IMR-90 (cell line): ENCODE results near the gene MICALL2.

Experiments
- BHLHE40 ChIP-seq: fragments of 150-350 bp; IDR thresholded peaks from 2 replicates; pipeline ENCODE4 v1.6.1; 2016; ENCODE audit warnings: mild to moderate bottlenecking, low read depth, low read length
- CEBPB ChIP-seq: IDR thresholded peaks from 2 replicates; pipeline ENCODE4 v1.6.1; 2012; ENCODE audit warnings: low read depth, low read length, improper control_type of control experiment
- MXI1 ChIP-seq: IDR thresholded peaks from 2 replicates; pipeline ENCODE4 v1.6.1; 2012; ENCODE audit warnings: low read depth, mild to moderate bottlenecking, low read length, moderate library complexity, borderline replicate concordance
- POLR2A ChIP-seq: IDR thresholded peaks from 2 replicates; pipeline ENCODE4 v1.6.1; 2012; ENCODE audit warnings: mild to moderate bottlenecking, low read depth, low read length
- RAD21 ChIP-seq: IDR thresholded peaks from 2 replicates; pipeline ENCODE4 v1.6.1; 2012; ENCODE audit warnings: low read length, improper control_type of control experiment
- RFX5 ChIP-seq: IDR thresholded peaks from 2 replicates; pipeline ENCODE4 v1.8.0; 2012; ENCODE audit warnings: low read depth, mild to moderate bottlenecking, low read length, moderate library complexity
- SMC3 ChIP-seq: fragments of 150-350 bp; IDR thresholded peaks from 2 replicates; pipeline ENCODE4 v1.6.1; 2016; ENCODE audit warnings: low read depth, mild to moderate bottlenecking, antibody characterized with exemption, low read length, moderate library complexity
- TF ChIP-seq, protein P1 (sequence below): fragments of 150-350 bp; IDR thresholded peaks from 2 replicates; pipeline ENCODE4 v1.6.1; 2017; ENCODE audit warnings: mild to moderate bottlenecking, antibody characterized with exemption, low read length, low read depth
- TF ChIP-seq, protein P2 (sequence below): conservative IDR thresholded peaks from 2 replicates; pipeline ENCODE4 v1.5.1; 2012; ENCODE audit warnings: mild to moderate bottlenecking, low read depth, low read length, improper control_type of control experiment

DNA sequence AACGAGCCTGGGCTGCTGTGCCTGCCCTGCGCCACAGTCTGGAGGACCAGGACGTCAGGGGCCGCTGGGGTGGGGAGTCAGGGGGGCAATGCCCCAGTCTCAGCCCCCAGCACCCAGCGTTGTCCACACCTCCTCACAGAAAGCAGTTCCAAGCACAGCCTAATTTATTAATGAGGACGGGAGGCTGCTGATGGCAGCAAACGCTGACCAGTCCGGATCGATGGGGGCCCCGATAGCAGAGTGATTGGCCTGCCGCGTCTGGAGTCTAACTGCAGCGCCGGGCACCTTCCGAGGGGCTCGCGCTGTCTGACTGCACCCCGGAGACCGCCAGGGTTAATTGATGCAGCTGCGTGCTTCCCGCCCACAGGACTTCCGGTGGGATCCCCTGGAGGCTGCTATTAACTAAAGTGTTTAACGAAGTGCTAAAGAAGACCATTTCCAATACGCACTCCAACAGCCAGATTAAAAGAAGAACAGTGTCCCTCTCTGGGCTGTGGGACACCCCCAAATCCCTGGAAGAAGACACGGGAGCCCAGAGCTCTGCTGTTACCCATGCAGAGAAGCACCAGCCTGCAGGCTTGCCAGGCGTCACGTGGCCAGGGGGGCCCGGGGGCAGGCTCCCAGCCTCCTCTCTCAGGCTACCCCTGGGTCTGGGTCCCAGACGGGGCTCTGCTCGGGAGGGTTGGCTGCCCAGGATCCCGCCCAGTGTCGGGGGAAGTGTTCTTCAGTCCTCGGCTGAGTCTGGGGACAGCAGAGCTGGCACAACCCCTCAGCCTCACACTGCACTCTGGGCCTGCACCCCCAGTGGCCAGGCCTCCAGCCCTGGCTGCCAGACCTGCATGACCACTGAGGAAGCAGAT, 63.8 kb downstream of the MICALL2 start:
- TF ChIP-seq, protein P1, sequence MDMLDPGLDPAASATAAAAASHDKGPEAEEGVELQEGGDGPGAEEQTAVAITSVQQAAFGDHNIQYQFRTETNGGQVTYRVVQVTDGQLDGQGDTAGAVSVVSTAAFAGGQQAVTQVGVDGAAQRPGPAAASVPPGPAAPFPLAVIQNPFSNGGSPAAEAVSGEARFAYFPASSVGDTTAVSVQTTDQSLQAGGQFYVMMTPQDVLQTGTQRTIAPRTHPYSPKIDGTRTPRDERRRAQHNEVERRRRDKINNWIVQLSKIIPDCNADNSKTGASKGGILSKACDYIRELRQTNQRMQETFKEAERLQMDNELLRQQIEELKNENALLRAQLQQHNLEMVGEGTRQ, result no peak
- TF ChIP-seq RFX5 (no peak), RAD21 (no peak), CEBPB (no peak), POLR2A (no peak), MXI1 (no peak), SMC3 (no peak), BHLHE40 (no peak)
- TF ChIP-seq, protein P2, sequence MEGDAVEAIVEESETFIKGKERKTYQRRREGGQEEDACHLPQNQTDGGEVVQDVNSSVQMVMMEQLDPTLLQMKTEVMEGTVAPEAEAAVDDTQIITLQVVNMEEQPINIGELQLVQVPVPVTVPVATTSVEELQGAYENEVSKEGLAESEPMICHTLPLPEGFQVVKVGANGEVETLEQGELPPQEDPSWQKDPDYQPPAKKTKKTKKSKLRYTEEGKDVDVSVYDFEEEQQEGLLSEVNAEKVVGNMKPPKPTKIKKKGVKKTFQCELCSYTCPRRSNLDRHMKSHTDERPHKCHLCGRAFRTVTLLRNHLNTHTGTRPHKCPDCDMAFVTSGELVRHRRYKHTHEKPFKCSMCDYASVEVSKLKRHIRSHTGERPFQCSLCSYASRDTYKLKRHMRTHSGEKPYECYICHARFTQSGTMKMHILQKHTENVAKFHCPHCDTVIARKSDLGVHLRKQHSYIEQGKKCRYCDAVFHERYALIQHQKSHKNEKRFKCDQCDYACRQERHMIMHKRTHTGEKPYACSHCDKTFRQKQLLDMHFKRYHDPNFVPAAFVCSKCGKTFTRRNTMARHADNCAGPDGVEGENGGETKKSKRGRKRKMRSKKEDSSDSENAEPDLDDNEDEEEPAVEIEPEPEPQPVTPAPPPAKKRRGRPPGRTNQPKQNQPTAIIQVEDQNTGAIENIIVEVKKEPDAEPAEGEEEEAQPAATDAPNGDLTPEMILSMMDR, result no peak
